Ovary (tissue), 3 donors: ENCODE measurements around the gene USP19.

Experiments used
- CTCF ChIP-seq, 3 donors: fragments of 450-650 bp in 2 of 3; fragments of 200-600 bp in 1 of 3; IDR thresholded peaks; one replicate each; pipeline versions ENCODE4 v1.5.1 to v1.8.0; 2016 to 2022; ENCODE audit warnings: antibody characterized with exemption in 3 of 3, mild to moderate bottlenecking in 1 of 3
- POLR2A ChIP-seq: fragments of 450-650 bp; IDR thresholded peaks from one replicate; pipeline ENCODE4 v1.6.1; 2017; ENCODE audit warnings: antibody characterized with exemption, mild to moderate bottlenecking, moderate library complexity
- donor health status: DM: no; HTN: no; CAD: no.

GRCh38 chr3:49076646-49077045 lies 44.0 kb downstream of the USP19 start:
- TF ChIP-seq POLR2A (no peak), CTCF (IDR thresholded peaks at IDR 0.05) (no peak)
